K562 (cell line): ENCODE measurements around the gene PPP1R16B. TPM values are rescaled to one million over a fixed set of nuclear protein-coding genes. Genes with fewer than 3 reads are reported as not detected.

Experiments used
- ATF7 ChIP-seq: fragments of 450-650 bp; IDR thresholded peaks from 2 replicates; pipeline ENCODE4 v1.7.1; 2014; ENCODE audit warnings: mild to moderate bottlenecking, moderate library complexity
- BHLHE40 ChIP-seq: IDR thresholded peaks from 2 replicates; pipeline ENCODE4 v1.6.1; 2011; ENCODE audit warnings: low read length, improper control_type of control experiment
- CREB1 ChIP-seq, 2 experiments: sonication (generic) in 1 of 2; formaldehyde crosslinking in 1 of 2; IDR thresholded peaks; 2 replicates each; pipeline versions ENCODE4 v1.6.1 to v1.8.0; 2012 to 2022; ENCODE audit warnings: inconsistent platforms in 1 of 2, mild to moderate bottlenecking in 1 of 2, missing genetic modification reagents in 1 of 2, moderate library complexity in 1 of 2
- CXXC5 ChIP-seq: fragments of 250-450 bp; sonication (Bioruptor Pico); IDR thresholded peaks from 2 replicates; pipeline ENCODE4 v1.8.0; 2022; ENCODE audit warnings: inconsistent platforms, mild to moderate bottlenecking, moderate library complexity
- ESRRA ChIP-seq: fragments of 450-650 bp; IDR thresholded peaks from 2 replicates; pipeline ENCODE4 v1.6.1; 2014; ENCODE audit warnings: low read depth, mild to moderate bottlenecking, moderate library complexity, borderline replicate concordance
- FOXK1 ChIP-seq: sonication (generic); formaldehyde crosslinking; IDR thresholded peaks from 2 replicates; pipeline ENCODE4 v1.8.0; 2022; ENCODE audit warnings: missing genetic modification reagents, mild to moderate bottlenecking, borderline replicate concordance
- FOXK2 ChIP-seq, 2 experiments: fragments of 450-650 bp; IDR thresholded peaks in 1 of 2; conservative IDR thresholded peaks in 1 of 2; 2 replicates each; pipeline ENCODE4 v1.6.1; 2016; ENCODE audit warnings: low read depth in 2 of 2, mild to moderate bottlenecking in 1 of 2
- HDAC1 ChIP-seq, 2 experiments: fragments of 450-650 bp; IDR thresholded peaks; 2 replicates each; pipeline ENCODE4 v1.6.1; 2016 to 2017; ENCODE audit warnings: inconsistent platforms in 1 of 2, mild to moderate bottlenecking in 1 of 2, moderate library complexity in 1 of 2
- MTF1 ChIP-seq: fragments of 250-450 bp; sonication (Bioruptor Pico); IDR thresholded peaks from 2 replicates; pipeline ENCODE4 v1.9.0; 2021; ENCODE audit warnings: moderate library complexity, mild to moderate bottlenecking, inconsistent platforms, borderline replicate concordance
- NR2C2 ChIP-seq, 2 experiments: fragments of 200-800 bp in 1 of 2; sonication (Bioruptor generic) in 1 of 2; sonication (generic) in 1 of 2; formaldehyde crosslinking in 1 of 2; IDR thresholded peaks; 2 replicates each; pipeline versions ENCODE4 v1.6.1 to v1.8.0; 2016 to 2022; ENCODE audit warnings: mild to moderate bottlenecking in 1 of 2, missing compliant biosample characterization in 1 of 2, missing genetic modification characterization in 1 of 2, missing genetic modification reagents in 1 of 2
- RCOR1 ChIP-seq, 2 experiments: IDR thresholded peaks; 2 replicates each; pipeline ENCODE4 v1.6.1; 2012; ENCODE audit warnings: low read depth in 2 of 2, low read length in 2 of 2, borderline replicate concordance in 1 of 2, improper control_type of control experiment in 1 of 2
- TOE1 ChIP-seq, 2 experiments: fragments of 450-650 bp in 1 of 2; sonication (generic) in 1 of 2; formaldehyde crosslinking in 1 of 2; IDR thresholded peaks; 2 replicates each; pipeline versions ENCODE4 v1.7.1 to v1.8.0; 2016 to 2022; ENCODE audit warnings: borderline replicate concordance in 2 of 2, mild to moderate bottlenecking in 2 of 2, antibody characterized with exemption in 1 of 2, inconsistent platforms in 1 of 2, low read depth in 1 of 2, missing genetic modification reagents in 1 of 2, moderate library complexity in 1 of 2
- ZNF583 ChIP-seq: fragments of 250-450 bp; sonication (Bioruptor Pico); IDR thresholded peaks from 2 replicates; pipeline ENCODE4 v1.4.0; 2020
- polyA plus RNA-seq, 8 experiments: library from polyadenylated mRNA; depleted of rRNA in 4 of 8; stranded (reverse) in 5 of 8; unstranded in 3 of 8; fragments of >200 nt; fragmentation: Nextera tagmentation in 2 of 8; fragmentation: Illumina TruSeq in 1 of 8; extraction: Ambion mirVana in 2 of 8; extraction: Trizol in 1 of 8; gene quantifications; 2 replicates each; pipeline versions ENCODE4 v1.2.1 to v1.2.3, GENCODE V29; 2011 to 2014; ENCODE audit warnings: inconsistent platforms in 1 of 8, missing spikeins in 1 of 8
- total RNA-seq, 7 experiments: library from RNA; depleted of rRNA in 6 of 7; stranded (reverse); fragments of >200 nt in 6 of 7; fragmentation: Illumina TruSeq in 2 of 7; extraction: Trizol in 2 of 7; gene quantifications; 2 replicates each; pipeline versions ENCODE4 v1.2.1 to v1.2.3, GENCODE V29; 2011 to 2021; ENCODE audit warnings: low replicate concordance in 1 of 7
- TF ChIP-seq, protein P1 (sequence below), 2 experiments: IDR thresholded peaks in 1 of 2; conservative IDR thresholded peaks in 1 of 2; 2 replicates each; pipeline ENCODE4 v1.6.1; 2016; ENCODE audit warnings: low read depth in 2 of 2, mild to moderate bottlenecking in 1 of 2, missing compliant biosample characterization in 1 of 2, missing genetic modification characterization in 1 of 2, moderate library complexity in 1 of 2
- TF ChIP-seq, protein P2 (sequence below): fragments of 450-650 bp; IDR thresholded peaks from 2 replicates; pipeline ENCODE4 v1.6.1; 2016
- TF ChIP-seq, protein P3 (sequence below), 2 experiments: IDR thresholded peaks; 2 replicates each; pipeline ENCODE4 v1.6.1; 2011; ENCODE audit warnings: borderline replicate concordance in 1 of 2, control low read depth in 1 of 2, low read depth in 1 of 2, low read length in 1 of 2, mild to moderate bottlenecking in 1 of 2, mixed read lengths in 1 of 2, moderate library complexity in 1 of 2; ENCODE audit not compliant: insufficient read depth in 1 of 2, insufficient read length in 1 of 2, poor library complexity in 1 of 2, severe bottlenecking in 1 of 2; ENCODE audit errors: extremely low read depth in 1 of 2
- TF ChIP-seq, protein P4 (sequence below): fragments of 200-800 bp; sonication (Bioruptor generic); IDR thresholded peaks from 2 replicates; pipeline ENCODE4 v1.6.1; 2017; ENCODE audit warnings: missing genetic modification characterization, missing compliant biosample characterization

Gene PPP1R16B
- total and polyA plus RNA-seq, 9 of the 15 experiments (the other 6 are each of a cell fraction or from before 2014, with no cell fraction given) = 1.5 to 11.5 (median 6.8) TPM

DNA sequence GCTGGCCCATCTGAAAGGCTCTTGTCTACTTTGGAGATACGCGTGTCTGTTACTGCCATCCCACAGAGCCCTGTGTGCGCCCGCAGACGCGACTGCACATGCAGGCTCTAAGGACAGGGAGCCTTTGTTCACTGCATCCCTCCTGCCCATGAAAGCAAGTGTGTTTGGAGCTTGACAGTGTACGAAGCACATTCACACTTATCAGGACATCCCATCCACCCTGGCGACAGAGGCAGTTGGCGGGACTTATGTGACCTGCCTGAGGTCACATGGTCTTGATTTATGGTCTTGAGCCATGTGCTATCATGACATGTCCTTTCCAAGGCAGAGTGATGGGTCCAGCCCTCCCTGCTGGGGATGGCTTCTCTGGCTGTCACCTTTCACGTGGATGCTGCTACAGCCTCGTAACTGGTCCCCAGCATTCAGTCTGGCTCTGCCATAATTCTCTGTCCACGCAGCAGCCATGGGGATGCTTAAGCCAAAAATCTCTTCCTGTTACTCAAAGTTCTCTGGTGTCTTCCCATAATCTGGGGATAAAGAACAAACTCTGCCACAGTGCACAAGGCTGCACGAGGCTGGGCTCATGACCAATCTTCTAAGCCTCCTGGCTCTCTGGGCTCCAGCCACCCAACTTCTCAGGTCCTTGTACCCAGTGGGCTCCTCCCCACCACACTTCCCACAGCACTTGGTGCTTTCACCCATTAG, 84.4 kb downstream of the PPP1R16B start (continued):
- TF ChIP-seq CREB1 (IDR thresholded peaks at IDR 0.05) = no peak
- TF ChIP-seq CREB1 (CRISPR knock-in tag; IDR thresholded peaks at IDR 0.05) = peak; percentile 51; the same call in 1 of the 2 replicates
- TF ChIP-seq, protein P1, sequence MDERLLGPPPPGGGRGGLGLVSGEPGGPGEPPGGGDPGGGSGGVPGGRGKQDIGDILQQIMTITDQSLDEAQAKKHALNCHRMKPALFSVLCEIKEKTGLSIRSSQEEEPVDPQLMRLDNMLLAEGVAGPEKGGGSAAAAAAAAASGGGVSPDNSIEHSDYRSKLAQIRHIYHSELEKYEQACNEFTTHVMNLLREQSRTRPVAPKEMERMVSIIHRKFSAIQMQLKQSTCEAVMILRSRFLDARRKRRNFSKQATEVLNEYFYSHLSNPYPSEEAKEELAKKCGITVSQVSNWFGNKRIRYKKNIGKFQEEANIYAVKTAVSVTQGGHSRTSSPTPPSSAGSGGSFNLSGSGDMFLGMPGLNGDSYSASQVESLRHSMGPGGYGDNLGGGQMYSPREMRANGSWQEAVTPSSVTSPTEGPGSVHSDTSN (CRISPR knock-in tag; IDR thresholded peaks at IDR 0.05; ENCODE audit: low read depth) = peak; percentile 77
- TF ChIP-seq, protein P1 (tag; conservative IDR thresholded peaks at IDR 0.05; ENCODE audit: low read depth) = peak; percentile 95
- TF ChIP-seq NR2C2 (CRISPR knock-in tag; IDR thresholded peaks at IDR 0.05) = no peak
- peak; percentile 70 for TF ChIP-seq NR2C2 (tag; IDR thresholded peaks at IDR 0.05)
- TF ChIP-seq ESRRA = peak; percentile 45; the same call in 1 of the 2 replicates
- TF ChIP-seq ZNF583 = 0 out of 2 replicates have a peak, but pooled peaks have one; percentile 54
- TF ChIP-seq, protein P2, sequence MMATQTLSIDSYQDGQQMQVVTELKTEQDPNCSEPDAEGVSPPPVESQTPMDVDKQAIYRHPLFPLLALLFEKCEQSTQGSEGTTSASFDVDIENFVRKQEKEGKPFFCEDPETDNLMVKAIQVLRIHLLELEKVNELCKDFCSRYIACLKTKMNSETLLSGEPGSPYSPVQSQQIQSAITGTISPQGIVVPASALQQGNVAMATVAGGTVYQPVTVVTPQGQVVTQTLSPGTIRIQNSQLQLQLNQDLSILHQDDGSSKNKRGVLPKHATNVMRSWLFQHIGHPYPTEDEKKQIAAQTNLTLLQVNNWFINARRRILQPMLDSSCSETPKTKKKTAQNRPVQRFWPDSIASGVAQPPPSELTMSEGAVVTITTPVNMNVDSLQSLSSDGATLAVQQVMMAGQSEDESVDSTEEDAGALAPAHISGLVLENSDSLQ = peak; percentile 97
- TF ChIP-seq, protein P3, sequence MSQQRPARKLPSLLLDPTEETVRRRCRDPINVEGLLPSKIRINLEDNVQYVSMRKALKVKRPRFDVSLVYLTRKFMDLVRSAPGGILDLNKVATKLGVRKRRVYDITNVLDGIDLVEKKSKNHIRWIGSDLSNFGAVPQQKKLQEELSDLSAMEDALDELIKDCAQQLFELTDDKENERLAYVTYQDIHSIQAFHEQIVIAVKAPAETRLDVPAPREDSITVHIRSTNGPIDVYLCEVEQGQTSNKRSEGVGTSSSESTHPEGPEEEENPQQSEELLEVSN (IDR thresholded peaks at IDR 0.05; ENCODE audit: borderline replicate concordance in 1 of 2, extremely low read depth in 1 of 2, insufficient read depth in 1 of 2, insufficient read length in 1 of 2, low read depth in 1 of 2, low read length in 1 of 2, poor library complexity in 1 of 2, severe bottlenecking in 1 of 2) = peak; percentile 95 to 97
- TF ChIP-seq FOXK2 (conservative IDR thresholded peaks at IDR 0.05 in 1 of 2, IDR thresholded peaks at IDR 0.05 in 1 of 2; ENCODE audit: low read depth in 2 of 2) = no peak
- TF ChIP-seq RCOR1 (IDR thresholded peaks at IDR 0.05; ENCODE audit: borderline replicate concordance in 1 of 2, low read depth in 2 of 2, low read length in 2 of 2) = peak in 1 of 2 experiments; percentile 70; a peak in 1 of 4 replicates
- no peak for TF ChIP-seq FOXK1 (CRISPR knock-in tag)
- TF ChIP-seq HDAC1 (IDR thresholded peaks at IDR 0.05) = peak in 1 of 2 experiments; percentile 51; a peak in 2 of 4 replicates
- peak; percentile 62; the same call in 1 of the 2 replicates for TF ChIP-seq ATF7
- TF ChIP-seq CXXC5 (CRISPR knock-in tag) = peak; percentile 54
- TF ChIP-seq TOE1 (IDR thresholded peaks at IDR 0.05; ENCODE audit: borderline replicate concordance) = peak; percentile 86; the same call in 1 of the 2 replicates
- no peak for TF ChIP-seq TOE1 (CRISPR knock-in tag; IDR thresholded peaks at IDR 0.05; ENCODE audit: borderline replicate concordance, low read depth)
- TF ChIP-seq, protein P4, sequence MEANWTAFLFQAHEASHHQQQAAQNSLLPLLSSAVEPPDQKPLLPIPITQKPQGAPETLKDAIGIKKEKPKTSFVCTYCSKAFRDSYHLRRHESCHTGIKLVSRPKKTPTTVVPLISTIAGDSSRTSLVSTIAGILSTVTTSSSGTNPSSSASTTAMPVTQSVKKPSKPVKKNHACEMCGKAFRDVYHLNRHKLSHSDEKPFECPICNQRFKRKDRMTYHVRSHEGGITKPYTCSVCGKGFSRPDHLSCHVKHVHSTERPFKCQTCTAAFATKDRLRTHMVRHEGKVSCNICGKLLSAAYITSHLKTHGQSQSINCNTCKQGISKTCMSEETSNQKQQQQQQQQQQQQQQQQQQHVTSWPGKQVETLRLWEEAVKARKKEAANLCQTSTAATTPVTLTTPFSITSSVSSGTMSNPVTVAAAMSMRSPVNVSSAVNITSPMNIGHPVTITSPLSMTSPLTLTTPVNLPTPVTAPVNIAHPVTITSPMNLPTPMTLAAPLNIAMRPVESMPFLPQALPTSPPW (CRISPR knock-in tag) = 0 out of 2 replicates have a peak, but pooled peaks have one; percentile 26
- no peak for TF ChIP-seq MTF1 (CRISPR knock-in tag)
- peak; percentile 62 for TF ChIP-seq BHLHE40
